Uterus (tissue), 2 donors: ENCODE measurements around the gene RAD51D.

Experiments
- POLR2A ChIP-seq, 2 donors: fragments of 450-650 bp; IDR thresholded peaks; one replicate each; pipeline ENCODE4 v1.6.1; 2016; ENCODE audit warnings: antibody characterized with exemption in 2 of 2, mild to moderate bottlenecking in 1 of 2, moderate library complexity in 1 of 2
- TF ChIP-seq, protein P1 (sequence below), 4 experiments: fragments of 200-600 bp in 2 of 4; fragments of 450-650 bp in 2 of 4; sonication (generic) in 2 of 4; IDR thresholded peaks; one replicate each; pipeline ENCODE4 v1.5.1; 2016 to 2019; ENCODE audit warnings: antibody characterized with exemption in 4 of 4, mild to moderate bottlenecking in 2 of 4, moderate library complexity in 1 of 4

DNA sequence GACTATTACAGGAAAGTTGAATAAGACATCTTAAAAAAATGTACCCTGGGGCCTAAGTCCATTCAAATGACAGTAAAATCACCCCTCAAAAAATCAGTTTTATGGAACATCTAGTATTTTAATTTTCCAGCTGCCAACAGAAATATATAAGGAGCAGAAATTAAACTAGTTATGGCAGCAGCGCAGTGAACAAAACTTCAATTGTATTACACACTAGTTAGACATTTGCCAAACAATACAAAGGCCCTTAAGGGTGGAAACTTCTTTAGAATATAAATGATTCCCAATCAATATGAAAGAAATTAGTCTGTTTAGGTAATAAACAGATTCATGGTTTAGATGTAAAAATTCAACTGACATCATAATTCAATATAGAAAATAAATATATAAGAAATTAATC lies 38.0 kb downstream of the RAD51D start:
- TF ChIP-seq, protein P1, sequence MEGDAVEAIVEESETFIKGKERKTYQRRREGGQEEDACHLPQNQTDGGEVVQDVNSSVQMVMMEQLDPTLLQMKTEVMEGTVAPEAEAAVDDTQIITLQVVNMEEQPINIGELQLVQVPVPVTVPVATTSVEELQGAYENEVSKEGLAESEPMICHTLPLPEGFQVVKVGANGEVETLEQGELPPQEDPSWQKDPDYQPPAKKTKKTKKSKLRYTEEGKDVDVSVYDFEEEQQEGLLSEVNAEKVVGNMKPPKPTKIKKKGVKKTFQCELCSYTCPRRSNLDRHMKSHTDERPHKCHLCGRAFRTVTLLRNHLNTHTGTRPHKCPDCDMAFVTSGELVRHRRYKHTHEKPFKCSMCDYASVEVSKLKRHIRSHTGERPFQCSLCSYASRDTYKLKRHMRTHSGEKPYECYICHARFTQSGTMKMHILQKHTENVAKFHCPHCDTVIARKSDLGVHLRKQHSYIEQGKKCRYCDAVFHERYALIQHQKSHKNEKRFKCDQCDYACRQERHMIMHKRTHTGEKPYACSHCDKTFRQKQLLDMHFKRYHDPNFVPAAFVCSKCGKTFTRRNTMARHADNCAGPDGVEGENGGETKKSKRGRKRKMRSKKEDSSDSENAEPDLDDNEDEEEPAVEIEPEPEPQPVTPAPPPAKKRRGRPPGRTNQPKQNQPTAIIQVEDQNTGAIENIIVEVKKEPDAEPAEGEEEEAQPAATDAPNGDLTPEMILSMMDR (IDR thresholded peaks at IDR 0.05): no peak
- no peak for TF ChIP-seq POLR2A (IDR thresholded peaks at IDR 0.05)
